Neural progenitor cell (in vitro differentiated cells): ENCODE data around the gene IPP.

Experiments
- EZH2 ChIP-seq: fragments of 200-600 bp; sonication (generic); IDR thresholded peaks from 2 replicates; pipeline ENCODE4 v1.6.1; 2017; ENCODE audit warnings: antibody characterized with exemption, mild to moderate bottlenecking, moderate library complexity
- EZH2phosphoT487 ChIP-seq: fragments of 200-600 bp; sonication (generic); IDR thresholded peaks from 2 replicates; pipeline ENCODE4 v1.6.1; 2017; ENCODE audit warnings: antibody characterized with exemption
- TF ChIP-seq, protein P1 (sequence below): fragments of 200-600 bp; sonication (generic); IDR thresholded peaks from 2 replicates; pipeline ENCODE4 v1.5.1; 2017; ENCODE audit warnings: antibody characterized with exemption, mild to moderate bottlenecking

DNA sequence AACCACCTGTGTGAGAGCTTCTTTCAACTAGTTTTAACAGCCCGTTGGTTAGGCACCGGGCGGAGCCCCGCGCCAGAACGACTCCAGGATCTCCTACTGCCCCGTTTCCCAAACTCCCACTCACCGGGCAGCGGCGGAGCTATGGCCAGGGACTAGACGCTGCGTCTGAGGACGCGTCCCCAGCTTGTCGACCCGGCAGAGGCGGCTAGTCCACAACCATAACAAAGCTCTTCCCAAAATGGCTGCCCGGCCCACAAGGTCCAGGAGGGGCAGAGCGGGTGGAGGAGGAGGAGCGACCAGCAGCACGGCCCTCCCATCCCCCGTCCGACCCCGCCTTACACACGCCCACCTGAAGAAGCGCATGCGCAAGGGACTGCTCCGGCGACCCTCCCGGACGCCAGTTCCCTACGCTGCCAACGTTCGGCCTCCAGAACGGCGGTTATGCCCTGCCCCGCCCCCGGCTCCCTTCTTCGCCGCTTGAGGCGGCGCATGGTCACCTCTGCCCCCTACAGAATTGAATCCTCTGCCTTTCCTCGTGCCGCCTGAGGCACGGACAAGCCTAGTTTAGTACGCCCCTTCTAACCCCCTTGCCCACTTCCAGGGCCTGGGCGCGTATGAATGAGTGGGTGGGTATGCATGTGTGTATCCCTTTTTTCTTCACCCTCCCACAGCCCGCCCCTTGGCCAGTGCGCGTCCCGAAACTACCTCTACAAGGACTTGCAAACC is 64.0 kb downstream of the IPP start, which contains the start of gene GPBP1L1:
- TF ChIP-seq, protein P1, sequence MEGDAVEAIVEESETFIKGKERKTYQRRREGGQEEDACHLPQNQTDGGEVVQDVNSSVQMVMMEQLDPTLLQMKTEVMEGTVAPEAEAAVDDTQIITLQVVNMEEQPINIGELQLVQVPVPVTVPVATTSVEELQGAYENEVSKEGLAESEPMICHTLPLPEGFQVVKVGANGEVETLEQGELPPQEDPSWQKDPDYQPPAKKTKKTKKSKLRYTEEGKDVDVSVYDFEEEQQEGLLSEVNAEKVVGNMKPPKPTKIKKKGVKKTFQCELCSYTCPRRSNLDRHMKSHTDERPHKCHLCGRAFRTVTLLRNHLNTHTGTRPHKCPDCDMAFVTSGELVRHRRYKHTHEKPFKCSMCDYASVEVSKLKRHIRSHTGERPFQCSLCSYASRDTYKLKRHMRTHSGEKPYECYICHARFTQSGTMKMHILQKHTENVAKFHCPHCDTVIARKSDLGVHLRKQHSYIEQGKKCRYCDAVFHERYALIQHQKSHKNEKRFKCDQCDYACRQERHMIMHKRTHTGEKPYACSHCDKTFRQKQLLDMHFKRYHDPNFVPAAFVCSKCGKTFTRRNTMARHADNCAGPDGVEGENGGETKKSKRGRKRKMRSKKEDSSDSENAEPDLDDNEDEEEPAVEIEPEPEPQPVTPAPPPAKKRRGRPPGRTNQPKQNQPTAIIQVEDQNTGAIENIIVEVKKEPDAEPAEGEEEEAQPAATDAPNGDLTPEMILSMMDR = no peak
- no peak for TF ChIP-seq EZH2
- TF ChIP-seq EZH2phosphoT487 = no peak
